Lung (tissue), 12 donors: ENCODE data around the gene PITRM1. TPM values are rescaled to one million over a fixed set of nuclear protein-coding genes. Genes with fewer than 3 reads are reported as not detected.
A peak's percentile ranks its signal among the peaks of the same experiment; 100 is the strongest.

ENCODE experiments used
- ATAC-seq: fragments of 200-7000 bp; cut with Tn5 transposase; one replicate; pipeline ENCODE4 v1.9.1; 2020; ENCODE audit warnings: moderate number of reproducible peaks; ENCODE audit not compliant: insufficient read depth, low FRiP score
- DNase-seq, 3 donors: peaks; one replicate each; pipeline ENCODE4 v3.0.0-alpha.2; 2013 to 2017
- H3K27ac ChIP-seq, 2 donors: one replicate each; pipeline ENCODE4 v1.5.1; 2013; ENCODE audit warnings: mild to moderate bottlenecking in 2 of 2, moderate library complexity in 2 of 2, control low read depth in 1 of 2, inconsistent platforms in 1 of 2, low read depth in 1 of 2, low read length in 1 of 2
- H3K27me3 ChIP-seq, 3 donors: one replicate each; pipeline ENCODE4 v1.5.1; 2013; ENCODE audit warnings: low read length in 2 of 3; ENCODE audit not compliant: control insufficient read depth in 3 of 3, insufficient read depth in 3 of 3
- H3K36me3 ChIP-seq, 4 donors: one replicate each; pipeline ENCODE4 v1.5.1; 2013; ENCODE audit warnings: low read length in 4 of 4, mild to moderate bottlenecking in 1 of 4, moderate library complexity in 1 of 4; ENCODE audit not compliant: control insufficient read depth in 4 of 4, insufficient read depth in 4 of 4
- H3K4me1 ChIP-seq, 5 donors: one replicate each; pipeline ENCODE4 v1.5.1; 2013; ENCODE audit warnings: low read length in 5 of 5, mild to moderate bottlenecking in 2 of 5, moderate library complexity in 1 of 5; ENCODE audit not compliant: control insufficient read depth in 5 of 5, insufficient read depth in 5 of 5
- H3K4me3 ChIP-seq: one replicate; pipeline ENCODE4 v1.5.1; 2013; ENCODE audit warnings: mild to moderate bottlenecking, control low read depth, moderate library complexity
- H3K9ac ChIP-seq, 2 donors: one replicate each; pipeline ENCODE4 v1.5.1; 2013; ENCODE audit warnings: low read length in 2 of 2, control low read depth in 1 of 2; ENCODE audit not compliant: insufficient read depth in 1 of 2
- H3K9me3 ChIP-seq, 4 donors: one replicate each; pipeline ENCODE4 v1.5.1; 2013; ENCODE audit warnings: low read length in 3 of 4, mild to moderate bottlenecking in 1 of 4, moderate library complexity in 1 of 4; ENCODE audit not compliant: control insufficient read depth in 4 of 4, insufficient read depth in 3 of 4
- WGBS, 2 donors: extraction: QIAGEN DNeasy Blood & Tissue Kit; methylation state at CpG; one replicate each; pipeline ENCODE4 v1.1.7; 2013; 5-methylcytosine and 5-hydroxymethylcytosine counted together
- polyA plus RNA-seq, 2 donors: library from polyadenylated mRNA; stranded (reverse); fragments of 200-250 nt; gene quantifications; one replicate each; pipeline ENCODE4 v1.2.1, GENCODE V29; 2013
- total RNA-seq, 2 donors: library from RNA; depleted of rRNA in 1 of 2; stranded (reverse); fragments of >200 nt in 1 of 2; gene quantifications; one replicate each; pipeline ENCODE4 v1.2.1, GENCODE V29; 2014 to 2021
- TF ChIP-seq, protein P1 (sequence below): IDR thresholded peaks from 2 replicates; pipeline ENCODE4 v1.5.1; 2012; ENCODE audit warnings: mild to moderate bottlenecking; ENCODE audit errors: control extremely low read depth, extremely low read depth
- donor health status: control.
- donor health status: control.
- donor health status: Bipolar disorder and iron deficiency.
- donor health status: healthy.
- donor health status: DM: yes; HTN: yes; CAD: no.

PITRM1 gene
- total and polyA plus RNA-seq, 4 donors, result 46.5 to 88.5 (median 60.7) TPM

DNA sequence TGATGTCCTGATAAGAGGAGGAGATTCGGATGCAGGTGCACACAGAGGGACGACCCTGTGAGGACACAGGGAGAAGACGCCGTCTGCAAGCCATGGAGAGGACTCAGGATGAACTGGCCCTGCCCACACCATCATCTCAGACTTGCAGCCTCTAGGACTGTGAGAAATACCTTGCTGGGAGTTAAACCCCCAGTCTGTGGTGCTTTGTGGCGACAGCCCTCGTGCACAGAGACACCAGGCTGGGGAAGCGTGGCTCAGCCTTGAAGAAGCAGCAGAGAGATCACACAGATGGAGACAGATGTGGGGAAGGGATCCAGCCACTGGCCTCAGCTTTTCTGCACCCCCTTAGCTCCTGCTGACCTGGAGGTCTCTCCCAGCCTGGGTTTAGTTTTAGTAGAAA is 26.3 kb upstream of the PITRM1 start:
- Histone ChIP-seq H3K4me1 (peaks cover 0 to 19% (median 6%) of the 10 kb centered on the region in 5 donors), H3K9ac (no peak overlapping the region), H3K27me3 (peaks cover 0 to 7% (median 0%) of the 10 kb centered on the region in 3 donors), H3K27ac (no peak overlapping the region), H3K4me3 (no peak overlapping the region), H3K9me3 (no peaks in the 10 kb centered on the region), H3K36me3 (no peaks in the 10 kb centered on the region)
- ATAC-seq (no peak), DNase-seq (no peak)
- TF ChIP-seq, protein P1, sequence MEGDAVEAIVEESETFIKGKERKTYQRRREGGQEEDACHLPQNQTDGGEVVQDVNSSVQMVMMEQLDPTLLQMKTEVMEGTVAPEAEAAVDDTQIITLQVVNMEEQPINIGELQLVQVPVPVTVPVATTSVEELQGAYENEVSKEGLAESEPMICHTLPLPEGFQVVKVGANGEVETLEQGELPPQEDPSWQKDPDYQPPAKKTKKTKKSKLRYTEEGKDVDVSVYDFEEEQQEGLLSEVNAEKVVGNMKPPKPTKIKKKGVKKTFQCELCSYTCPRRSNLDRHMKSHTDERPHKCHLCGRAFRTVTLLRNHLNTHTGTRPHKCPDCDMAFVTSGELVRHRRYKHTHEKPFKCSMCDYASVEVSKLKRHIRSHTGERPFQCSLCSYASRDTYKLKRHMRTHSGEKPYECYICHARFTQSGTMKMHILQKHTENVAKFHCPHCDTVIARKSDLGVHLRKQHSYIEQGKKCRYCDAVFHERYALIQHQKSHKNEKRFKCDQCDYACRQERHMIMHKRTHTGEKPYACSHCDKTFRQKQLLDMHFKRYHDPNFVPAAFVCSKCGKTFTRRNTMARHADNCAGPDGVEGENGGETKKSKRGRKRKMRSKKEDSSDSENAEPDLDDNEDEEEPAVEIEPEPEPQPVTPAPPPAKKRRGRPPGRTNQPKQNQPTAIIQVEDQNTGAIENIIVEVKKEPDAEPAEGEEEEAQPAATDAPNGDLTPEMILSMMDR, result no peak
- 85 to 89% methylated on average over 7 of the region's 7 CpGs for WGBS, 2 donors

DNA sequence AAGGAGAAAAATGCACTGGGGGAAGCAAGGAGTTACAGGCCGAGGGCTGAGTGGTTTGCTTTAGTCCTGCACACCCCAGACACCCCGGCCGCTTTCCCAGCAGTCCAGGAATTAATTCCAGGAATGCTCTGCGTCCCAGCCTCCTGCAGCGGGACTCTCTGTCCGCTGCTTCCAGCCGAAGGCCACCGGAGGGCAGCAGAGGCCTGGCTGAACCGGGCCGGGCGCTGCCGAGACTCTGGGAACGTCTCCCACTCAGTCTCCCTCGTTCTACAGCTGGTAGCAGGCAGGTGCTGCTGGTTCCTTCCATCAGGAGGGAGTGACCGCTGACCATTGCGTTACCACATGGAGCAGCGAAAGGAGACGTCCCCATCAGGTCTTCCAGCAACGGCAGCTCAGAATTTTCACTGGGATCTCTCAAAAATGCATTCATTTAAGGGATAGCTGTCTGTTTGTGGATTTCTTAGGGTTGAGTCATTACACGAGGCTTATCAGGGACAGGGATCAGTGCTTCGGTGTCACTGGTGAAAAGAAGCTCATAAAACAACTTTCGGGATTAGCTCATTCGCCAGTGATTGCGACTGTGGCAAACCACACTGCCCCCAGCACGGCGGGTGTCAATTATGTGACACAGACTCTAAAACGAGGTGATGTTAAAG is 24.9 kb upstream of the PITRM1 start:
- no peak overlapping the region for H3K4me3 ChIP-seq
- peaks cover 0 to 5% (median 0%) of the 10 kb centered on the region in 3 donors for H3K27me3 ChIP-seq
- TF ChIP-seq, protein P1, result peak; percentile 92
- WGBS, 2 donors, result 11% methylated on average over 27 of the region's 27 CpGs
- ATAC-seq (peak; percentile 89), DNase-seq (peak; percentile 82 to 84 (median 83))
- no peaks in the 10 kb centered on the region for H3K36me3 ChIP-seq
- H3K27ac ChIP-seq, result no peak overlapping the region
- peaks cover 0 to 19% (median 4%) of the 10 kb centered on the region in 5 donors for H3K4me1 ChIP-seq
- H3K9ac ChIP-seq, result peak overlapping the region in 1 of 2 donors; percentile 23
- no peaks in the 10 kb centered on the region for H3K9me3 ChIP-seq

DNA sequence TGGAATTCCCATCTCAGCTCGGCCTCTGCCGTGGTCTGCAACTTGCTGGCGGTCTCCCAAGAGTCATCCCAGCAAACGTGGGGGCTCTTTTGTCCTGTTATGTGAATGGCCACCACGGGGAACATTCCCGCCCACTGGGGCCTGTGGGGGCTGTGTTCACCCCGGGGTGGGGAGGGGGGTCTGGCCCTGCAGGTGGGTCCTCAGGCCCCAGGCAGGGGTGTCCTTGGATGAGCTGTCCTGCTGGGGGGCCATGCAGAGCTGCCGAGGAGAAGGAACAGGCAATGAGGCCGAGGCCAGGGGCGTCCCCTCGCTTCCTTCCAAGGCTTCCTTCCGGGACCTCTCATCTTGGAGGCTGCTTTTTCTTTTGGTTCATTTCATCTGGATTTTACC is 24.4 kb upstream of the PITRM1 start:
- Histone ChIP-seq H3K4me1 (peaks cover 0 to 19% (median 4%) of the 10 kb centered on the region in 5 donors), H3K9me3 (no peaks in the 10 kb centered on the region), H3K9ac (no peak overlapping the region), H3K27ac (no peak overlapping the region), H3K4me3 (no peak overlapping the region), H3K27me3 (peaks cover 0 to 5% (median 0%) of the 10 kb centered on the region in 3 donors), H3K36me3 (no peaks in the 10 kb centered on the region)
- ATAC-seq (no peak), DNase-seq (no peak)
- TF ChIP-seq, protein P1, result no peak
- WGBS, 2 donors, result 45 to 54% methylated on average over 12 of the region's 12 CpGs
